A673 (cell line): ENCODE results near the gene ANKRD53.

Experiments
- EZH2 ChIP-seq: fragments of 200-600 bp; sonication (generic); IDR thresholded peaks from 2 replicates; pipeline ENCODE4 v1.6.1; 2017; ENCODE audit warnings: borderline replicate concordance, low read depth, mild to moderate bottlenecking, mixed read lengths, antibody characterized with exemption, low read length; ENCODE audit not compliant: poor library complexity, severe bottlenecking
- TF ChIP-seq, protein P1 (sequence below): fragments of 300-800, 200-600 bp; sonication (generic); conservative IDR thresholded peaks from 2 replicates; pipeline ENCODE4 v1.5.1; 2017; ENCODE audit warnings: low read depth, mild to moderate bottlenecking, antibody characterized with exemption, low read length, moderate library complexity, mixed read lengths

GRCh38 chr2:70979626-70980025, 1.2 kb downstream of the ANKRD53 start:
- TF ChIP-seq, protein P1, sequence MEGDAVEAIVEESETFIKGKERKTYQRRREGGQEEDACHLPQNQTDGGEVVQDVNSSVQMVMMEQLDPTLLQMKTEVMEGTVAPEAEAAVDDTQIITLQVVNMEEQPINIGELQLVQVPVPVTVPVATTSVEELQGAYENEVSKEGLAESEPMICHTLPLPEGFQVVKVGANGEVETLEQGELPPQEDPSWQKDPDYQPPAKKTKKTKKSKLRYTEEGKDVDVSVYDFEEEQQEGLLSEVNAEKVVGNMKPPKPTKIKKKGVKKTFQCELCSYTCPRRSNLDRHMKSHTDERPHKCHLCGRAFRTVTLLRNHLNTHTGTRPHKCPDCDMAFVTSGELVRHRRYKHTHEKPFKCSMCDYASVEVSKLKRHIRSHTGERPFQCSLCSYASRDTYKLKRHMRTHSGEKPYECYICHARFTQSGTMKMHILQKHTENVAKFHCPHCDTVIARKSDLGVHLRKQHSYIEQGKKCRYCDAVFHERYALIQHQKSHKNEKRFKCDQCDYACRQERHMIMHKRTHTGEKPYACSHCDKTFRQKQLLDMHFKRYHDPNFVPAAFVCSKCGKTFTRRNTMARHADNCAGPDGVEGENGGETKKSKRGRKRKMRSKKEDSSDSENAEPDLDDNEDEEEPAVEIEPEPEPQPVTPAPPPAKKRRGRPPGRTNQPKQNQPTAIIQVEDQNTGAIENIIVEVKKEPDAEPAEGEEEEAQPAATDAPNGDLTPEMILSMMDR = no peak
- no peak for TF ChIP-seq EZH2
